K562 (cell line): ENCODE results near the gene CAMSAP3. TPM values are rescaled to one million over a fixed set of nuclear protein-coding genes. Genes with fewer than 3 reads are reported as not detected.
A peak's percentile ranks its signal among the peaks of the same experiment; 100 is the strongest.

ENCODE experiments used
- ATF1 ChIP-seq, 2 experiments: fragments of 450-650 bp in 1 of 2; IDR thresholded peaks; 2 replicates each; pipeline ENCODE4 v1.6.1; 2016; ENCODE audit warnings: missing compliant biosample characterization in 1 of 2, missing genetic modification characterization in 1 of 2
- CEBPZ ChIP-seq: fragments of 150-350 bp; IDR thresholded peaks from 2 replicates; pipeline ENCODE4 v1.6.1; 2014; ENCODE audit warnings: low read depth, mild to moderate bottlenecking, low read length, borderline replicate concordance
- CGGBP1 ChIP-seq: fragments of 250-450 bp; sonication (Bioruptor Pico); IDR thresholded peaks from 2 replicates; pipeline ENCODE4 v1.9.0; 2021; ENCODE audit warnings: mild to moderate bottlenecking
- CSDE1 ChIP-seq, 2 experiments: fragments of 450-650 bp; IDR thresholded peaks; 2 replicates each; pipeline ENCODE4 v1.6.1; 2016; ENCODE audit warnings: mild to moderate bottlenecking in 1 of 2
- DPF2 ChIP-seq: fragments of 450-650 bp; IDR thresholded peaks from 2 replicates; pipeline ENCODE4 v1.6.1; 2016
- E2F6 ChIP-seq, 2 experiments: IDR thresholded peaks; 2 replicates each; pipeline ENCODE4 v1.6.1; 2011; ENCODE audit warnings: borderline replicate concordance in 1 of 2, control low read depth in 1 of 2, low read depth in 1 of 2, low read length in 1 of 2, mild to moderate bottlenecking in 1 of 2, mixed read lengths in 1 of 2, moderate library complexity in 1 of 2; ENCODE audit not compliant: insufficient read depth in 1 of 2, insufficient read length in 1 of 2, poor library complexity in 1 of 2, severe bottlenecking in 1 of 2; ENCODE audit errors: extremely low read depth in 1 of 2
- HMG20B ChIP-seq: fragments of 250-450 bp; sonication (Bioruptor Pico); IDR thresholded peaks from 2 replicates; pipeline ENCODE4 v1.5.0; 2021; ENCODE audit warnings: mild to moderate bottlenecking
- KHSRP ChIP-seq: fragments of 450-650 bp; IDR thresholded peaks from 2 replicates; pipeline ENCODE4 v1.6.1; 2017
- MGA ChIP-seq: fragments of 450-650 bp; IDR thresholded peaks from 2 replicates; pipeline ENCODE4 v1.6.1; 2016; ENCODE audit warnings: mild to moderate bottlenecking, moderate library complexity
- NELFE ChIP-seq: IDR thresholded peaks from 2 replicates; pipeline ENCODE4 v1.6.1; 2011; ENCODE audit warnings: mild to moderate bottlenecking; ENCODE audit not compliant: insufficient read depth, insufficient read length
- RUNX1 ChIP-seq: sonication (generic); IDR thresholded peaks from 2 replicates; pipeline ENCODE4 v1.6.1; 2016; ENCODE audit warnings: antibody characterized with exemption, low read depth
- polyA plus RNA-seq, 8 experiments: library from polyadenylated mRNA; depleted of rRNA in 4 of 8; stranded (reverse) in 5 of 8; unstranded in 3 of 8; fragments of >200 nt; fragmentation: Nextera tagmentation in 2 of 8; fragmentation: Illumina TruSeq in 1 of 8; extraction: Ambion mirVana in 2 of 8; extraction: Trizol in 1 of 8; gene quantifications; 2 replicates each; pipeline versions ENCODE4 v1.2.1 to v1.2.3, GENCODE V29; 2011 to 2014; ENCODE audit warnings: inconsistent platforms in 1 of 8, missing spikeins in 1 of 8
- total RNA-seq, 7 experiments: library from RNA; depleted of rRNA in 6 of 7; stranded (reverse); fragments of >200 nt in 6 of 7; fragmentation: Illumina TruSeq in 2 of 7; extraction: Trizol in 2 of 7; gene quantifications; 2 replicates each; pipeline versions ENCODE4 v1.2.1 to v1.2.3, GENCODE V29; 2011 to 2021; ENCODE audit warnings: low replicate concordance in 1 of 7

CAMSAP3 gene
- total and polyA plus RNA-seq, 9 of the 15 experiments (the other 6 are each of a cell fraction or from before 2014, with no cell fraction given), result 0.01 to 0.89 (median 0.22) TPM; not detected in 1

GRCh38 chr19:7562646-7563393 is 32.8 kb upstream of the CAMSAP3 start (continued):
- TF ChIP-seq CEBPZ (no peak), MGA (no peak), KHSRP (no peak), ATF1 (CRISPR knock-in tag; IDR thresholded peaks at IDR 0.05) (peak; percentile 93), ATF1 (tag; IDR thresholded peaks at IDR 0.05) (no peak), CGGBP1 (CRISPR knock-in tag) (no peak), E2F6 (IDR thresholded peaks at IDR 0.05; ENCODE audit: borderline replicate concordance in 1 of 2, extremely low read depth in 1 of 2, insufficient read depth in 1 of 2, insufficient read length in 1 of 2, low read depth in 1 of 2, low read length in 1 of 2, poor library complexity in 1 of 2, severe bottlenecking in 1 of 2) (no peak), HMG20B (CRISPR knock-in tag) (no peak), RUNX1 (no peak), NELFE (no peak), CSDE1 (IDR thresholded peaks at IDR 0.05) (no peak), DPF2 (no peak)
